KOPT-K1 (cell line): ENCODE results near the gene P2RY2.

Source experiments
- H3K27ac ChIP-seq: fragments of 200-600 bp; sonication (generic); 2 replicates; pipeline ENCODE4 v1.5.1; 2016; ENCODE audit warnings: antibody characterized with exemption, mild to moderate bottlenecking, low read depth, low read length; ENCODE audit not compliant: poor library complexity, severe bottlenecking
- H3K36me3 ChIP-seq: fragments of 200-600 bp; sonication (generic); 2 replicates; pipeline ENCODE4 v1.5.1; 2017; ENCODE audit warnings: antibody characterized with exemption, mild to moderate bottlenecking, low read length, moderate library complexity; ENCODE audit not compliant: insufficient read depth
- H3K9me3 ChIP-seq: fragments of 200-600 bp; sonication (generic); 2 replicates; pipeline ENCODE4 v1.5.1; 2017; ENCODE audit warnings: antibody characterized with exemption, low read length, mild to moderate bottlenecking; ENCODE audit not compliant: insufficient read depth, poor library complexity, severe bottlenecking

The P2RY2 gene

GRCh38 chr11:73249853-73250783 is 32.0 kb downstream of the P2RY2 start:
- no peaks in the 10 kb centered on the region for H3K36me3 ChIP-seq
- no peak overlapping the region for H3K27ac ChIP-seq
- no peaks in the 10 kb centered on the region for H3K9me3 ChIP-seq

- Histone ChIP-seq H3K36me3 (no peaks in the 10 kb centered on the region), H3K9me3 (no peaks in the 10 kb centered on the region), H3K27ac (no peak overlapping the region)
Measured at GRCh38 chr11:73252577-73253191, 34.6 kb downstream of the P2RY2 start.

- no peaks in the 10 kb centered on the region for H3K9me3 ChIP-seq
- H3K36me3 ChIP-seq = no peaks in the 10 kb centered on the region
- no peak overlapping the region for H3K27ac ChIP-seq
Measured at GRCh38 chr11:73257342-73258103, 39.4 kb downstream of the P2RY2 start.

DNA sequence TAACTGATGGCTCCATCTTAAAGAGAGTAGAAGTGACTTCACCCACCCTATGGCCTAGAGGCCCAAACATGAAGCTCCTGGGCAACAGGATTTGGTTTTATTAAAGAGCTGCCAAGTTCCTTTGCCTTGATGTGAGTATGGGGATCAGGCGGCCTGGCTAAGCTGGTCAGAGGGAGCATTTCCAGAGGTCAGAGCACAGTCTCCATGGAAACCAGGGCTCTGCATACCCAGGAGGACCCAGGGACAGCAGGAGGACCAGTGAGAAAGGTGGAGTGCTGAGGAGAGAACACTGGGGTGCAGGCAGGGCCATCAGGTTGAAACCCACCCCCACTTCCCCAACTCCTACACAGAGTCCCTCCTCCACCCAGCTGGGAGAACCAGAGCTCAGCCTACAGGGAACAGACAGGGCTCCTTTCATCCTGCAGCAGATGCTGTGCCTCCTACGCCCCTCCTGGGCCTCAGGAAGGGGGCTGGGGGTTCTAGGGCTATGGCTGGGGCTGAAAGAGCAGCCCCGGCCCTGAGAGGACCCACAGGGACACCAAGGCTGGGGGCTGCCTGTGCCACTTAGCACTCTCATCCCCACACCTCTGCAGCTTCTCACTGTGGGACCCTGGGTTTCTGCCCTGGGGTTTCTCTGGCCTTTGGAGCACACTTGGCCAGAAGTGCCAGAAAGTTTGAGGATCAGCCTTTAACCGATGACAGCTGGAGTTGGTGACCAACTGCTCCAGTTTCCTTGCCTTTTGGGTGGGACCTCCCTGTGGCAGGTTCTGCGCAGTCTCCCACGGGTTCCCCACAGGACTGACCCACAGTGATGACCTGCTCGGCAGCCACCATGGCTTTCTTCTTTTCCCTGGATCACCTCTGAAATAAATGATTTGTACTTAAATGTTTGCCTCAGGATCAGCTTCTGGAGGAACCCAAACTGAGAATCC is 40.3 kb downstream of the P2RY2 start:
- H3K36me3 ChIP-seq = no peaks in the 10 kb centered on the region
- no peak overlapping the region for H3K27ac ChIP-seq
- no peaks in the 10 kb centered on the region for H3K9me3 ChIP-seq

- Histone ChIP-seq H3K27ac (no peak overlapping the region), H3K36me3 (no peaks in the 10 kb centered on the region), H3K9me3 (no peaks in the 10 kb centered on the region)
Measured at GRCh38 chr11:73259406-73260126, 41.5 kb downstream of the P2RY2 start.

DNA sequence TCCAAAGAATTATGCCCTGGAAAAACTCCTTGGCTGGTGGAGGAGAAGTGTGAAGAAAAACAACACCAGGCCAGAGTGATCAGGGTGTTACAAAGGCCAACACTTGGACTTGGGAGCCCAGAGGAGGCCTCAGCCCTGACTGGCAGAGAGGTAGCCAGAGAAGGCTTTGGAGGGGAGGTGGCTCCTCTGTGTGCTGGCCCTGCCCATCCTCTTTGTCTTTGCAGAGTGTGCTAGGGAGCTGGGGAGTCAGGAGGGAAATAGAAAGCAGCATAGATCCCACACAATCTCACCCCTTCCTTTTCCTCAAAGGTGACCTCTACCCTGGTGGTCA is 42.0 kb downstream of the P2RY2 start:
- Histone ChIP-seq H3K9me3 (no peaks in the 10 kb centered on the region), H3K36me3 (no peaks in the 10 kb centered on the region), H3K27ac (no peak overlapping the region)

GRCh38 chr11:73262851-73263495 is 44.9 kb downstream of the P2RY2 start:
- no peak overlapping the region for H3K27ac ChIP-seq
- no peaks in the 10 kb centered on the region for H3K9me3 ChIP-seq
- no peaks in the 10 kb centered on the region for H3K36me3 ChIP-seq

- Histone ChIP-seq H3K9me3 (no peaks in the 10 kb centered on the region), H3K36me3 (no peaks in the 10 kb centered on the region), H3K27ac (no peak overlapping the region)
Measured at GRCh38 chr11:73263640-73264039, 45.6 kb downstream of the P2RY2 start.

DNA sequence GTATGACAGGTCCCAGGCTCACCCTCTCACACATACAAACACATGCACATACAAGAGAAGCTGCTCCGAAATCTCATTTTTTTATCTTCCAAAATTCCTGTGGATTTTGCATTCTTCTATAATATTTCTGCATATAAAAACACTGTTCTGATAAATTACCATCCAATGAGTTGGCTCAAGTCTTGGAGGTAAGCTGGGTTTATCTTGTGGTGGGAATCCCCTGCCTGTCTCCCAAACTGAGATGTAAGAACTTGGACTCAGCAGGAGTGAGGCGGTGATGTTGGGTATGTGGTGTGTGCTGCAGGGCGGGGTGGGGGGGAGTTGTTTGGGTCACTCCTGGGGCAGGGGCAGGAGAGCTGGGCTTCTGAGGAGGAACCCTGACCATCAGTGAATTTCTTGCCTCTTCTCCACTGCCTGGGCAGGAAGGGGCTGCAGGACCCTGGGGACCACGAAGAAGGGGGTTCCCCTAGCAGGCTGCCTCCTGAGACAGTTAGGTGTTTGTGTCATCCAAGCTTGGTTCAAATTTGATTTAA is 47.3 kb downstream of the P2RY2 start:
- Histone ChIP-seq H3K36me3 (no peaks in the 10 kb centered on the region), H3K27ac (no peak overlapping the region), H3K9me3 (no peaks in the 10 kb centered on the region)

DNA sequence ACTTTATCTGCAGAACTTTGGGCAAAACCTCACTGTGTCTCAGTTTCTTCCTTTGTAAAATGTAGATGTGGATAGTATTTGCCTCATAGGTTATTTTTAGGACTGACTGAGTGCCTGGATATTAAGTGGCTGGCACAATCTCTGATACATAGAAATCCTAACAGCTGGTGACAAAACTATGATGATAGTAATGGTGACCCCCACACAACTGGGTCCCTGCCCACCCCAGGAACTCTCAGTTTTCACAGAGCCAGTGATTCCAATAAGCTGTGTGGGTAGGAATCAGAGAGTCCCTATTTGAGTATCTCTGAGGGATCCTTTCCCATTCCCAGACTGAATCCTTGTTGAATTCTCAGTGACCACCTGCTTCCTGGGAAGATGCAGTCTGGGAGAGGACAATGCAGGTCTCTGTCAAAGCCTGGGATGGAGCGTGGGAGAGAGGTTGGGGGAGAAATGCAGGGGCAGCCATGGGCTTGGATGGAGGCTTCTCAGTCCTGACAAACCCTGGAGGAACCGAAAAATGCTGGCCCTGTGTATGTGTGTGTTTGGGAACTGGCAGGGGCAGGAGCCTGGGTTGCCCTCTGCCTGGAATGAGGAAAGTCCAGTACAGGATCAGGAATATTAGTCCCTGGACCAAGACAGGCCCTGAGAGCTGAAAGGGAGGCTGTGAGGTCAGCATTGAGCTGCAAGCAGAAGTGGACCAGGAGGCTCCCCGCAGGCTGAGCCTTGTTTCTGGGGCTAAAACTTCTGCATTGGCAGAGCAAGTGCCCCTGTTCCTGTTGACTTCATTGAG is 48.0 kb downstream of the P2RY2 start:
- Histone ChIP-seq H3K9me3 (no peaks in the 10 kb centered on the region), H3K27ac (no peak overlapping the region), H3K36me3 (no peaks in the 10 kb centered on the region)

DNA sequence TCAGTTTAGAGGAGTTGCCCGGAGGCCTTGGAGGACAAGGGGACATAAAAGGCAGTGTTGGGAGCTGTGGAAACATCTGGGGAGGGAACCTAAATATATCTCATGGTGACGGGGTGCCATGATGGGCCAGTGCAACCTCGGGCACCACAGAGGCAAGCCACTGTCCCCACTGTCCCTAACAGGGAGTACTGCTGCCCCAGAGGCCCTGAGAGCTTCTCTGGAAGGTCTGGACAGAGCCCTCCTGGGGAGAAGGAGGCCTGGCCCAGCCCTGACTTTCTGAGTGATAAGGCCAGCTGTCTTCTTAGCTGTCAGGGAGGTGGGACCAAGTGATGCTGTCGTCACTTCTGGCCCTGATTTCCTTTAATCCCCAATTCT is 48.6 kb downstream of the P2RY2 start:
- H3K27ac ChIP-seq = no peak overlapping the region
- no peaks in the 10 kb centered on the region for H3K36me3 ChIP-seq
- no peaks in the 10 kb centered on the region for H3K9me3 ChIP-seq

DNA sequence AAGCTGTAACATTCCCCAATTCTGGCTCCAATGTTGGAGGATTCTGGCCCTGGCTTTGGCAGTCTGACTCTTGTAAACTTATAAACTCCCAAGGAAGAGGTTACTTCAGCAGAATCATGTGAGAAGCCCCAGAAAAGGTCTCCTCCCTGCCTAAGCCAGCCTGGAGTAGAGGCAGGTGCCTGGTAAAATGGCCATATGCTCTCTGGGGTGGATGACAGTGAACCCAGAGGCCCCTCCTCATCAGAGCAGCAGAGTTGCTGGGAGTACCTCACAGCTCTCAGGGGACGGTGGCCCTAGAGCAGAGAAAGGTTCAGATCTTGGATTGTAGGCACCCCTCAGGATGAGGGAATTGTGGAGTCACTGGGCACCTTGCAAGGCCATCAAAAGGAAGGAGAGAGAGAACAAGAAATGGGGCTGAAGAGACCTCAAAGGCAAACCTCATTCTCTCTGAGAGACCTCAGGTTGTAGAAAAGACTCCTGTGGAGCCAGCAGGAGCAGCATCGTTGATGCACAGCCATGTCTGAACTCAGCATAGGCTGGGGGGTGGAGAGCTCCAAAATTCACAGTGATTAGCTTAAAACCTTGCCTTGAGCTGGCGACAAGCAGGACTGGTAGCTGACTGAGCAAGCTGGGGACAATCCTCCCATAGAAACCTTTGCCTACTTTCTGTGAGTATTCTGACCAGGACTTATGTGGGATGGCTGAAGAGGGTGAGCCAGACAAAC is 49.2 kb downstream of the P2RY2 start:
- Histone ChIP-seq H3K36me3 (no peaks in the 10 kb centered on the region), H3K9me3 (no peaks in the 10 kb centered on the region), H3K27ac (no peak overlapping the region)
